Endothelial cell of umbilical vein (primary cell): ENCODE measurements around the gene HAPLN2. TPM values are rescaled to one million over a fixed set of nuclear protein-coding genes. Genes with fewer than 3 reads are reported as not detected.

Source experiments
- BruUV-seq: library from RNA; stranded (reverse); fragments of 400-500 nt; replicated peaks from 2 replicates; lab custom pipeline; 2021; lab: Mats Ljungman, UMichigan
- CTCF ChIA-PET: fragments of 300-600, 350-600 bp; sonication (Branson Sonifier 250); formaldehyde crosslinking; loops from one replicate; lab custom pipeline; 2021; ENCODE audit warnings: antibody characterized with exemption, inconsistent platforms; lab: Charles Lee
- POLR2A ChIA-PET: fragments of 300-600, 350-600 bp; sonication (Branson Sonifier 250); formaldehyde crosslinking; loops from one replicate; lab custom pipeline; 2021; ENCODE audit warnings: antibody characterized with exemption, inconsistent platforms; lab: Charles Lee
- DNase-seq: peaks from one replicate; pipeline ENCODE4 v3.0.0-alpha.2; 2011; ENCODE audit warnings: low read depth, low spot score
- FAIRE-seq: peaks from 2 replicates; lab custom pipeline; 2011; peaks lifted over from hg19 to GRCh38; lab: Jason Lieb, UNC
- H2AFZ ChIP-seq: 2 replicates; pipeline ENCODE4 v1.6.0; 2012; ENCODE audit warnings: low read depth, low read length, control low read depth, inconsistent platforms
- H3K27ac ChIP-seq: 2 replicates; pipeline ENCODE4 v1.5.1; 2011; ENCODE audit warnings: low read depth, mild to moderate bottlenecking, control low read depth, low read length, moderate library complexity; ENCODE audit not compliant: insufficient read depth
- H3K27me3 ChIP-seq, 2 experiments: 2 replicates each; pipeline versions ENCODE4 v1.6.0 to v1.6.1; 2011; ENCODE audit warnings: low read length in 2 of 2, mixed read lengths in 1 of 2; ENCODE audit not compliant: control insufficient read depth in 2 of 2, insufficient read depth in 2 of 2
- H3K36me3 ChIP-seq, 2 experiments: 2 replicates in 1 of 2; 3 replicates in 1 of 2; pipeline ENCODE4 v1.5.1; 2011; ENCODE audit warnings: low read length in 2 of 2, mild to moderate bottlenecking in 1 of 2, moderate library complexity in 1 of 2; ENCODE audit not compliant: control insufficient read depth in 2 of 2, insufficient read depth in 2 of 2; ENCODE audit errors: extremely low read depth in 1 of 2
- H3K4me1 ChIP-seq: 3 replicates; pipeline ENCODE4 v1.5.1; 2011; ENCODE audit warnings: mild to moderate bottlenecking, low read length; ENCODE audit not compliant: control insufficient read depth, insufficient read depth; ENCODE audit errors: extremely low read depth
- H3K4me2 ChIP-seq: 2 replicates; pipeline ENCODE4 v1.6.1; 2011; ENCODE audit warnings: low read length, control low read depth, mixed read lengths; ENCODE audit not compliant: insufficient read depth
- H3K4me3 ChIP-seq, 3 experiments: fragments of 200-600 bp in 1 of 3; sonication (generic), shearing (Covaris generic) in 1 of 3; replicated peaks in 1 of 3; 2 replicates each; pipeline ENCODE4 v1.5.1; 2011 to 2016; ENCODE audit warnings: control low read depth in 3 of 3, low read length in 3 of 3, mild to moderate bottlenecking in 2 of 3, inconsistent platforms in 1 of 3, low read depth in 1 of 3, moderate library complexity in 1 of 3; ENCODE audit not compliant: insufficient read depth in 1 of 3
- H3K79me2 ChIP-seq: 2 replicates; pipeline ENCODE4 v1.6.0; 2012; ENCODE audit warnings: low read length, inconsistent platforms; ENCODE audit not compliant: control insufficient read depth, insufficient read depth
- H3K9ac ChIP-seq: replicated peaks from 2 replicates; pipeline ENCODE3; 2011; ENCODE audit warnings: low read length, control low read depth; ENCODE audit not compliant: insufficient read depth; ENCODE audit errors: extremely low read depth
- H3K9me1 ChIP-seq: replicated peaks from 3 replicates; pipeline ENCODE4 v1.6.0; 2011; ENCODE audit warnings: mild to moderate bottlenecking, low read length; ENCODE audit not compliant: control insufficient read depth, insufficient read depth; ENCODE audit errors: extremely low read depth
- H3K9me3 ChIP-seq: replicated peaks from 2 replicates; pipeline ENCODE4 v1.5.1; 2012; ENCODE audit warnings: low read length, inconsistent platforms; ENCODE audit not compliant: control insufficient read depth, insufficient read depth
- H4K20me1 ChIP-seq: replicated peaks from 2 replicates; pipeline ENCODE3; 2011; ENCODE audit warnings: mild to moderate bottlenecking, low read length; ENCODE audit not compliant: control insufficient read depth, insufficient read depth; ENCODE audit errors: extremely low read depth
- CTCF ChIP-seq, 2 donors: IDR thresholded peaks; 1 replicate in 1 of 2; 2 replicates in 1 of 2; pipeline ENCODE4 v1.5.1; 2011; ENCODE audit warnings: low read length in 2 of 2, mild to moderate bottlenecking in 2 of 2, moderate library complexity in 2 of 2, control low read depth in 1 of 2, inconsistent platforms in 1 of 2, low read depth in 1 of 2; ENCODE audit not compliant: insufficient read depth in 1 of 2; ENCODE audit errors: extremely low read depth in 1 of 2
- EZH2 ChIP-seq: IDR thresholded peaks from 2 replicates; pipeline ENCODE4 v1.6.1; 2012; ENCODE audit warnings: borderline replicate concordance, low read depth, mild to moderate bottlenecking, moderate library complexity, low read length, inconsistent platforms; ENCODE audit not compliant: severe bottlenecking
- FOS ChIP-seq: IDR thresholded peaks from 2 replicates; pipeline ENCODE4 v1.6.1; 2011; ENCODE audit warnings: mild to moderate bottlenecking, low read length, moderate library complexity, borderline replicate concordance; ENCODE audit not compliant: insufficient read depth
- GATA2 ChIP-seq: IDR thresholded peaks from 2 replicates; pipeline ENCODE4 v1.7.0; 2011; ENCODE audit warnings: low read depth, mild to moderate bottlenecking, moderate library complexity, mixed read lengths, low read length; ENCODE audit not compliant: insufficient read length, insufficient read depth
- JUN ChIP-seq: IDR thresholded peaks from 2 replicates; pipeline ENCODE4 v1.6.1; 2011; ENCODE audit warnings: borderline replicate concordance, low read depth; ENCODE audit not compliant: insufficient read length, insufficient read depth
- MAX ChIP-seq: IDR thresholded peaks from 2 replicates; pipeline ENCODE4 v1.6.1; 2011; ENCODE audit not compliant: insufficient read depth, insufficient read length
- MYC ChIP-seq: IDR thresholded peaks from one replicate; pipeline ENCODE4 v1.6.1; 2011; ENCODE audit warnings: mild to moderate bottlenecking, low read depth, low read length
- POLR2A ChIP-seq: IDR thresholded peaks from 2 replicates; pipeline ENCODE4 v1.6.1; 2012; ENCODE audit warnings: low read depth, mild to moderate bottlenecking, control low read depth, low read length
- POLR2AphosphoS5 ChIP-seq: IDR thresholded peaks from 2 replicates; pipeline ENCODE4 v1.6.1; 2012; ENCODE audit warnings: low read depth, mild to moderate bottlenecking, control low read depth, low read length, moderate library complexity; ENCODE audit not compliant: insufficient read depth
- dilution Hi-C: fragments of 300-500 bp; cut with MboI; formaldehyde crosslinking; loops from one replicate; pipeline ENCODE4 v1.15.0; 2019; ENCODE audit warnings: low sequenced_read_pairs; ENCODE audit not compliant: extremely low pct_ligation_motif_present
- intact Hi-C: fragments of 100-400 bp; cut with micrococcal nuclease; formaldehyde crosslinking; loops from one replicate; pipeline ENCODE4 v1.10.0; 2022
- polyA plus RNA-seq, 4 experiments: library from polyadenylated mRNA; depleted of rRNA in 3 of 4; stranded (reverse) in 3 of 4; unstranded in 1 of 4; fragments of >200 nt; gene quantifications; 2 replicates each; pipeline versions ENCODE4 v1.2.1 to v1.2.3, GENCODE V29; 2011 to 2012; ENCODE audit warnings: missing spikeins in 1 of 4
- total RNA-seq: library from RNA; stranded (reverse); gene quantifications from 2 replicates; pipeline ENCODE4 v1.2.3, GENCODE V29; 2021

Gene HAPLN2
- total and polyA plus RNA-seq, 2 donors (not counting 3 experiments of a cell fraction or from before 2014, with no cell fraction given), result not detected

- CTCF ChIA-PET, result interaction anchor here (0.7 to 13.8 kb wide), 8 partner anchors 9 to 267 kb away, joined by 3 to 237 read pairs (median 14); no protein-coding TSS in a partner anchor
- H3K9me3 ChIP-seq, result no peaks in the 10 kb centered on the region
- H3K27me3 ChIP-seq, result peaks cover 49 to 50% of the 10 kb centered on the region in 2 experiments
- H3K27ac ChIP-seq, result no peak overlapping the region
- FAIRE-seq (no peak), DNase-seq (no peak)
- dilution Hi-C loops (no loop called here), intact Hi-C loops (no loop called here)
- H3K4me1 ChIP-seq, result peaks cover 10% of the 10 kb centered on the region
- no peak overlapping the region for H2AFZ ChIP-seq
- POLR2A ChIA-PET, result no interaction called here
- no peaks in the 10 kb centered on the region for H3K36me3 ChIP-seq
- H3K4me3 ChIP-seq, result no peak overlapping the region
- H3K9ac ChIP-seq, result no peak overlapping the region
- no peaks in the 10 kb centered on the region for H3K9me1 ChIP-seq
- H4K20me1 ChIP-seq, result no peaks in the 10 kb centered on the region
- BruUV-seq, result no TSS peak
- H3K4me2 ChIP-seq, result no peak overlapping the region
- TF ChIP-seq EZH2 (no peak), GATA2 (no peak), CTCF (IDR thresholded peaks at IDR 0.05; ENCODE audit: extremely low read depth in 1 of 2, insufficient read depth in 1 of 2, low read depth in 1 of 2, low read length in 2 of 2) (no peak), JUN (no peak), POLR2A (no peak), MYC (no peak), POLR2AphosphoS5 (no peak), MAX (no peak), FOS (no peak)
- no peaks in the 10 kb centered on the region for H3K79me2 ChIP-seq
These were observed 3.5 kb downstream of the HAPLN2 start for GRCh38 chr1:156622581-156623297.
